Measurements from ENCODE around the gene AGMO.

Gene AGMO

GRCh38 chr7:15490291-15490690 lies 71.5 kb downstream of the AGMO start:
- Histone ChIP-seq H3F3A (ENCODE audit: insufficient read depth) (no peaks in the 10 kb centered on the region), H4K20me1 (ENCODE audit: low read depth, low read length) (no peaks in the 10 kb centered on the region), H3K9ac (ENCODE audit: low read length) (no peak overlapping the region), H3K79me2 (ENCODE audit: insufficient read depth, low read length) (no peaks in the 10 kb centered on the region), H3K4me3 (ENCODE audit: insufficient read depth, low read length, poor library complexity, severe bottlenecking) (no peak overlapping the region), H3K9me2 (replicated peaks; ENCODE audit: insufficient read depth, low read length) (no peaks in the 10 kb centered on the region), H3K27ac (ENCODE audit: low read depth, low read length) (no peak overlapping the region), H3K4me2 (ENCODE audit: low read depth, low read length, poor library complexity, severe bottlenecking) (no peak overlapping the region), H2AFZ (ENCODE audit: low read depth, low read length, severe bottlenecking) (no peak overlapping the region), H3K36me3 (ENCODE audit: low read length) (no peaks in the 10 kb centered on the region), H3K27me3 (ENCODE audit: low read length) (no peaks in the 10 kb centered on the region), H3K9me3 (ENCODE audit: insufficient read depth, low read length) (no peaks in the 10 kb centered on the region)
- no peak for TF ChIP-seq EZH2phosphoT487 (conservative IDR thresholded peaks at IDR 0.05; ENCODE audit: low read length)
- TF ChIP-seq, protein P1, sequence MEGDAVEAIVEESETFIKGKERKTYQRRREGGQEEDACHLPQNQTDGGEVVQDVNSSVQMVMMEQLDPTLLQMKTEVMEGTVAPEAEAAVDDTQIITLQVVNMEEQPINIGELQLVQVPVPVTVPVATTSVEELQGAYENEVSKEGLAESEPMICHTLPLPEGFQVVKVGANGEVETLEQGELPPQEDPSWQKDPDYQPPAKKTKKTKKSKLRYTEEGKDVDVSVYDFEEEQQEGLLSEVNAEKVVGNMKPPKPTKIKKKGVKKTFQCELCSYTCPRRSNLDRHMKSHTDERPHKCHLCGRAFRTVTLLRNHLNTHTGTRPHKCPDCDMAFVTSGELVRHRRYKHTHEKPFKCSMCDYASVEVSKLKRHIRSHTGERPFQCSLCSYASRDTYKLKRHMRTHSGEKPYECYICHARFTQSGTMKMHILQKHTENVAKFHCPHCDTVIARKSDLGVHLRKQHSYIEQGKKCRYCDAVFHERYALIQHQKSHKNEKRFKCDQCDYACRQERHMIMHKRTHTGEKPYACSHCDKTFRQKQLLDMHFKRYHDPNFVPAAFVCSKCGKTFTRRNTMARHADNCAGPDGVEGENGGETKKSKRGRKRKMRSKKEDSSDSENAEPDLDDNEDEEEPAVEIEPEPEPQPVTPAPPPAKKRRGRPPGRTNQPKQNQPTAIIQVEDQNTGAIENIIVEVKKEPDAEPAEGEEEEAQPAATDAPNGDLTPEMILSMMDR (IDR thresholded peaks at IDR 0.05; ENCODE audit: insufficient read depth, low read length, poor library complexity, severe bottlenecking) = no peak

- Histone ChIP-seq H3K9ac (ENCODE audit: low read length) (no peak overlapping the region), H3K79me2 (ENCODE audit: insufficient read depth, low read length) (no peaks in the 10 kb centered on the region), H4K20me1 (ENCODE audit: low read depth, low read length) (no peaks in the 10 kb centered on the region), H3K27ac (ENCODE audit: low read depth, low read length) (no peak overlapping the region), H2AFZ (ENCODE audit: low read depth, low read length, severe bottlenecking) (no peak overlapping the region), H3K9me3 (ENCODE audit: insufficient read depth, low read length) (no peaks in the 10 kb centered on the region), H3K9me2 (replicated peaks; ENCODE audit: insufficient read depth, low read length) (no peaks in the 10 kb centered on the region), H3K4me2 (ENCODE audit: low read depth, low read length, poor library complexity, severe bottlenecking) (no peak overlapping the region), H3F3A (ENCODE audit: insufficient read depth) (no peaks in the 10 kb centered on the region), H3K27me3 (ENCODE audit: low read length) (no peaks in the 10 kb centered on the region), H3K36me3 (ENCODE audit: low read length) (no peaks in the 10 kb centered on the region), H3K4me3 (ENCODE audit: insufficient read depth, low read length, poor library complexity, severe bottlenecking) (no peak overlapping the region)
- no peak for TF ChIP-seq EZH2phosphoT487 (conservative IDR thresholded peaks at IDR 0.05; ENCODE audit: low read length)
- TF ChIP-seq, protein P1 (IDR thresholded peaks at IDR 0.05; ENCODE audit: insufficient read depth, low read length, poor library complexity, severe bottlenecking) = no peak
These were observed 72.0 kb downstream of the AGMO start for GRCh38 chr7:15489861-15490260.

DNA sequence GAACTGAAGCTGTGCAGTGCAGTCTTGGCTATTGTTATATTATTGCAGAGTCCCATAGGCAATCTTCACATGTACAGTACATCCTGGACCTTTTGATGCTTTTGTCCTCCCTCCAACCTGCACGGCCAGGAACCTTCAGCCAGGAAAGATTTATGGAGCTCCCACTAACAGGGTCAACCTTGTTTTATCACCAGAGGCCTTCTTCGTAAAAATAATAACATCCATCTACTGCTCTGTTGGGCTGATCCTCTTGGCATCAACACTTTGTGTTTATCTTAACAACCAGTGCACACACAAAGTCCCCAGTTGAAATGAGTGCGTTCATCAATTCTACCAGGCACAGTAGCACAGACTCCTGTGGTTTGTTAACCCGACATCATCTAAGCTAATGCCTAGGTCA lies 72.4 kb downstream of the AGMO start:
- Histone ChIP-seq H2AFZ (ENCODE audit: low read depth, low read length, severe bottlenecking) (no peak overlapping the region), H3K9me3 (ENCODE audit: insufficient read depth, low read length) (no peaks in the 10 kb centered on the region), H3F3A (ENCODE audit: insufficient read depth) (no peaks in the 10 kb centered on the region), H3K27me3 (ENCODE audit: low read length) (no peaks in the 10 kb centered on the region), H4K20me1 (ENCODE audit: low read depth, low read length) (no peaks in the 10 kb centered on the region), H3K36me3 (ENCODE audit: low read length) (no peaks in the 10 kb centered on the region), H3K9ac (ENCODE audit: low read length) (no peak overlapping the region), H3K27ac (ENCODE audit: low read depth, low read length) (no peak overlapping the region), H3K79me2 (ENCODE audit: insufficient read depth, low read length) (no peaks in the 10 kb centered on the region), H3K4me3 (ENCODE audit: insufficient read depth, low read length, poor library complexity, severe bottlenecking) (no peak overlapping the region), H3K4me2 (ENCODE audit: low read depth, low read length, poor library complexity, severe bottlenecking) (no peak overlapping the region), H3K9me2 (replicated peaks; ENCODE audit: insufficient read depth, low read length) (no peaks in the 10 kb centered on the region)
- TF ChIP-seq, protein P1 (IDR thresholded peaks at IDR 0.05; ENCODE audit: insufficient read depth, low read length, poor library complexity, severe bottlenecking) = no peak
- TF ChIP-seq EZH2phosphoT487 (conservative IDR thresholded peaks at IDR 0.05; ENCODE audit: low read length) = no peak

All from SU-DHL-6 (cell line).